Natural killer cell (primary cell): Measurements from ENCODE around the gene PRSS12. TPM values are rescaled to one million over a fixed set of nuclear protein-coding genes. Genes with fewer than 3 reads are reported as not detected.

Source experiments
- ATAC-seq, 3 donors: fragments of 150-1000 bp in 2 of 3; fragments of 200-7000 bp in 1 of 3; cut with Tn5 transposase; 1 replicate in 1 of 3; 2 replicates in 2 of 3; pipeline ENCODE4 v1.10.0; 2021; ENCODE audit warnings: mild to moderate bottlenecking in 2 of 3, moderate library complexity in 2 of 3
- DNase-seq, 2 donors: peaks; one replicate each; pipeline versions ENCODE4 v3.0.0 to v3.0.0-alpha.2; 2013 to 2021; ENCODE audit warnings: mixed read lengths in 1 of 2
- H3K27ac ChIP-seq: one replicate; pipeline ENCODE4 v1.5.1; 2013; ENCODE audit warnings: mild to moderate bottlenecking, low read length
- H3K27me3 ChIP-seq: one replicate; pipeline ENCODE4 v1.6.1; 2013; ENCODE audit warnings: low read length; ENCODE audit not compliant: control insufficient read depth, insufficient read depth
- H3K36me3 ChIP-seq: one replicate; pipeline ENCODE4 v1.6.1; 2013; ENCODE audit warnings: low read length; ENCODE audit not compliant: control insufficient read depth, insufficient read depth
- H3K4me1 ChIP-seq: one replicate; pipeline ENCODE4 v1.6.1; 2013; ENCODE audit warnings: low read length; ENCODE audit not compliant: control insufficient read depth, insufficient read depth
- H3K4me3 ChIP-seq: one replicate; pipeline ENCODE4 v1.5.1; 2013; ENCODE audit warnings: low read length
- H3K9me3 ChIP-seq: one replicate; pipeline ENCODE4 v1.6.1; 2013; ENCODE audit warnings: low read length; ENCODE audit not compliant: control insufficient read depth, insufficient read depth
- H3K27ac Mint-ChIP-seq, 2 donors: one replicate each; pipeline ENCODE4 v1.8.0; 2022; ENCODE audit warnings: mild to moderate bottlenecking in 2 of 2, mixed read lengths in 2 of 2, moderate library complexity in 1 of 2
- H3K27me3 Mint-ChIP-seq, 2 donors: one replicate each; pipeline ENCODE4 v1.8.0; 2022; ENCODE audit warnings: low read depth in 2 of 2, mixed read lengths in 2 of 2
- H3K36me3 Mint-ChIP-seq: one replicate; pipeline ENCODE4 v1.8.0; 2022; ENCODE audit warnings: mixed read lengths
- H3K4me1 Mint-ChIP-seq, 2 donors: one replicate each; pipeline ENCODE4 v1.8.0; 2022; ENCODE audit warnings: mixed read lengths in 2 of 2
- H3K4me3 Mint-ChIP-seq: one replicate; pipeline ENCODE4 v1.8.0; 2022; ENCODE audit warnings: mild to moderate bottlenecking, moderate library complexity, mixed read lengths
- H3K9me3 Mint-ChIP-seq, 2 donors: one replicate each; pipeline ENCODE4 v1.8.0; 2022; ENCODE audit warnings: mixed read lengths in 2 of 2
- WGBS: methylation state at CpG from one replicate; pipeline ENCODE4 v1.1.7; 2013; ENCODE audit warnings: missing lambda C conversion rate; ENCODE audit not compliant: insufficient coverage; 5-methylcytosine and 5-hydroxymethylcytosine counted together
- intact Hi-C: fragments of 100-400 bp; cut with micrococcal nuclease; formaldehyde crosslinking; loops from one replicate; pipeline ENCODE4 v1.14.2; 2022
- total RNA-seq, 4 donors: library from RNA; stranded (reverse); fragments of 120-200 nt in 1 of 4; gene quantifications; one replicate each; pipeline versions ENCODE4 v1.2.3 to v1.2.4, GENCODE V29; 2013 to 2022
- TF ChIP-seq, protein P1 (sequence below): fragments of 200-600 bp; IDR thresholded peaks from one replicate; pipeline ENCODE4 v1.8.0; 2022; ENCODE audit warnings: antibody characterized with exemption

PRSS12 gene
- total RNA-seq, 3 donors from 2014 or later (not counting 1 experiment from before 2014, with no cell fraction given): not detected

DNA sequence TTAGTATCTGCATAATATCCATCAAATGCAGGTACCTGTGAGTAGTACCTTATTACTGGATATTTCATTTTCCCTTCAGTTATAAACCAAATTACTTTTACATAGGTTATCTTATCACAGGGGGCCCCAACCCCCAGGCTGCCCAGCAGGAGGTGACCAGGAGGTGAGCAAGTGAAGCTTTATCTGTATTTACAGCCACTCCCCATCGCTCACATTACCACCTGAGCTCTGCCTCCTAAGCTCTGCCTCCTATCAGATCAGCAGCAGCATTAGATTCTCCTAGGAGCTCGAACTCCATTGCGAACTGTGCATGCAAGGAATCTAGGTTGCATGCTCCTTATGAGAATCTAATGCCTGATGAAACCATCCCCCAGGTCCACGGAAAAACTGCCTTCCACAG is 6.3 kb downstream of the PRSS12 start:
- no peak overlapping the region for H3K27ac ChIP-seq
- TF ChIP-seq, protein P1, sequence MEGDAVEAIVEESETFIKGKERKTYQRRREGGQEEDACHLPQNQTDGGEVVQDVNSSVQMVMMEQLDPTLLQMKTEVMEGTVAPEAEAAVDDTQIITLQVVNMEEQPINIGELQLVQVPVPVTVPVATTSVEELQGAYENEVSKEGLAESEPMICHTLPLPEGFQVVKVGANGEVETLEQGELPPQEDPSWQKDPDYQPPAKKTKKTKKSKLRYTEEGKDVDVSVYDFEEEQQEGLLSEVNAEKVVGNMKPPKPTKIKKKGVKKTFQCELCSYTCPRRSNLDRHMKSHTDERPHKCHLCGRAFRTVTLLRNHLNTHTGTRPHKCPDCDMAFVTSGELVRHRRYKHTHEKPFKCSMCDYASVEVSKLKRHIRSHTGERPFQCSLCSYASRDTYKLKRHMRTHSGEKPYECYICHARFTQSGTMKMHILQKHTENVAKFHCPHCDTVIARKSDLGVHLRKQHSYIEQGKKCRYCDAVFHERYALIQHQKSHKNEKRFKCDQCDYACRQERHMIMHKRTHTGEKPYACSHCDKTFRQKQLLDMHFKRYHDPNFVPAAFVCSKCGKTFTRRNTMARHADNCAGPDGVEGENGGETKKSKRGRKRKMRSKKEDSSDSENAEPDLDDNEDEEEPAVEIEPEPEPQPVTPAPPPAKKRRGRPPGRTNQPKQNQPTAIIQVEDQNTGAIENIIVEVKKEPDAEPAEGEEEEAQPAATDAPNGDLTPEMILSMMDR: no peak
- Mint-ChIP-seq H3K9me3 (no peaks in the 10 kb centered on the region), H3K4me3 (no peak overlapping the region), H3K36me3 (no peaks in the 10 kb centered on the region), H3K27ac (no peak overlapping the region), H3K27me3 (peaks cover 10 to 16% of the 10 kb centered on the region in 2 donors), H3K4me1 (peaks cover 0 to under 1% of the 10 kb centered on the region in 2 donors)
- WGBS: 84% methylated on average over 4 of the region's 4 CpGs
- DNase-seq (no peak), ATAC-seq (no peak)
- H3K4me3 ChIP-seq: no peak overlapping the region
- H3K4me1 ChIP-seq: no peaks in the 10 kb centered on the region
- H3K36me3 ChIP-seq: no peaks in the 10 kb centered on the region
- peaks cover 4% of the 10 kb centered on the region for H3K27me3 ChIP-seq
- intact Hi-C loops: no loop called here
- H3K9me3 ChIP-seq: no peaks in the 10 kb centered on the region

DNA sequence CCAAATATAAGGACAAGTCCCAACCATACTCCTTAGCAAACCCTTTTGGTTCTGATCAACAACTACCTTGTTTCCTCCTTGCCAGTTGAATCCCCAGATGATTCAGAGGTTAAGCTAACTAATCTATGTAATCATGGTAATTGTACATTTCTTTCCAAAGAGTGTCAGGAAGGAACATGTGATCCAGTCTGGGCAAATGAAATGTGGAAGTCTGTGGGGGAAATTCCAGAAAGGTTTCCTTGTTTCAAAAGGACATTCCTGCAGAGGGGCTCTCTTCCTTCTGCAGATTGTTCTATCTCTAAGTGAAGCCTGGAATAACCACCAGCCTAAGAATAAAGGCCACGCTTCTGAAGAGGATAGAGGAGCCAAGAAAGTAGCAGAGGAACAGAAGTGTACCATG is 7.0 kb downstream of the PRSS12 start:
- Mint-ChIP-seq H3K36me3 (no peaks in the 10 kb centered on the region), H3K27ac (no peak overlapping the region), H3K4me1 (no peaks in the 10 kb centered on the region), H3K4me3 (no peak overlapping the region), H3K27me3 (peaks cover 8 to 10% of the 10 kb centered on the region in 2 donors), H3K9me3 (no peaks in the 10 kb centered on the region)
- TF ChIP-seq, protein P1: no peak
- H3K36me3 ChIP-seq: no peaks in the 10 kb centered on the region
- H3K9me3 ChIP-seq: no peaks in the 10 kb centered on the region
- no peaks in the 10 kb centered on the region for H3K4me1 ChIP-seq
- no peak overlapping the region for H3K27ac ChIP-seq
- ATAC-seq (no peak), DNase-seq (no peak)
- no peak overlapping the region for H3K4me3 ChIP-seq
- intact Hi-C loops: no loop called here
- 75% methylated on average over 1 of the region's 1 CpG for WGBS
- H3K27me3 ChIP-seq: peaks cover 2% of the 10 kb centered on the region

DNA sequence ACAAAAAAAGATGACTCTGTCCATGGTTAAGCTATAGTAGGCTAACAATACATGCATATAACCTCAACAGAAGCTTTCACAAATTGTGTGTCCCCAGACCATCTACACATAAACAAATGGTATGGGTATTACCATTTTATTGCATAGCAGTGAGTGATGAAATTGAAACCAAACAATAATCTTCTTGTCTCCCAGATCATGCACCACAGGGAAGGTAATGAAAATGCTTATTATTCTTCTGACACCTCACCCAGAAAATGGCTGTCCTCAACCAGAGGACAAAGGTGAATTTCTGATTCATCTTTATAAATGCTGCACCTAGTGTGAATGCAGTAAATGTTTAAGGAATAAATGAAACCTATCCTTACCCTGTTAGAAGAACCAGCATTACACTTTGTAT is 8.0 kb downstream of the PRSS12 start:
- Histone ChIP-seq H3K9me3 (no peaks in the 10 kb centered on the region), H3K27ac (no peak overlapping the region), H3K4me1 (no peaks in the 10 kb centered on the region), H3K27me3 (peaks cover 2% of the 10 kb centered on the region), H3K36me3 (no peaks in the 10 kb centered on the region), H3K4me3 (no peak overlapping the region)
- H3K4me1 Mint-ChIP-seq: no peaks in the 10 kb centered on the region
- no peak overlapping the region for H3K27ac Mint-ChIP-seq
- TF ChIP-seq, protein P1: no peak
- H3K4me3 Mint-ChIP-seq: no peak overlapping the region
- H3K36me3 Mint-ChIP-seq: no peaks in the 10 kb centered on the region
- no peak for DNase-seq
- intact Hi-C loops: no loop called here
- H3K27me3 Mint-ChIP-seq: peaks cover 0 to 4% of the 10 kb centered on the region in 2 donors
- H3K9me3 Mint-ChIP-seq: no peaks in the 10 kb centered on the region
- ATAC-seq: no peak

DNA sequence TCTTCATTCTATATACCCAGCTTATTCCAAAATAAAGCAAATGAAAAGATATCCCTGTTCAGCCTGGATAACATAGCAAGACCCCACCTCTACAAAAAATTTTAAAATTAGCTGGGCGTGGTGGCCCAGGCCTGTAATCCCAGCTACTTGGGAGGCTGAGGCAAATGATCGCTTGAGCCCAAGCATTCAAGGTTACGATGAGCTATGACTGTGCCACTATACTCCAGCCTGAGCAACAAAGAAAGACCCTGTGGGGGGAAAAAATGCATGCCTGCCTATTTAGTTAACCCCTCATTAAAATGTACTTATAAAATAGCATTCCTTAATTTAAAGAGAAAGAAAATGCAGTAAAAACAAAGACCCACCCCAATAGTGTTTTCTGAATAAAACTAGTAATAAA is 9.3 kb downstream of the PRSS12 start:
- H3K27me3 ChIP-seq: peaks cover 2% of the 10 kb centered on the region
- H3K9me3 ChIP-seq: no peaks in the 10 kb centered on the region
- H3K4me1 ChIP-seq: no peaks in the 10 kb centered on the region
- H3K27me3 Mint-ChIP-seq: peaks cover 0 to 3% of the 10 kb centered on the region in 2 donors
- intact Hi-C loops: no loop called here
- H3K36me3 ChIP-seq: no peaks in the 10 kb centered on the region
- 98% methylated on average over 3 of the region's 3 CpGs for WGBS
- DNase-seq (no peak), ATAC-seq (no peak)
- no peak overlapping the region for H3K27ac ChIP-seq
- H3K4me3 Mint-ChIP-seq: no peak overlapping the region
- H3K9me3 Mint-ChIP-seq: no peaks in the 10 kb centered on the region
- H3K4me1 Mint-ChIP-seq: no peaks in the 10 kb centered on the region
- no peaks in the 10 kb centered on the region for H3K36me3 Mint-ChIP-seq
- TF ChIP-seq, protein P1: no peak
- H3K27ac Mint-ChIP-seq: no peak overlapping the region
- H3K4me3 ChIP-seq: no peak overlapping the region
